Loucy (cell line): ENCODE data around the gene ME3.

Source experiments
- CTCF ChIP-seq: fragments of 200-600 bp; sonication (generic); conservative IDR thresholded peaks from 2 replicates; pipeline ENCODE4 v1.5.1; 2014; ENCODE audit warnings: mild to moderate bottlenecking, antibody characterized with exemption, low read length
- EZH2phosphoT487 ChIP-seq: fragments of 200-600 bp; IDR thresholded peaks from 2 replicates; pipeline ENCODE4 v1.6.1; 2018; ENCODE audit warnings: antibody characterized with exemption, mild to moderate bottlenecking, moderate library complexity, borderline replicate concordance

GRCh38 chr11:86671531-86672006 is 847 bp downstream of the ME3 start:
- TF ChIP-seq CTCF (no peak), EZH2phosphoT487 (no peak)
